D721Med (cell line): Measurements from ENCODE around the gene PPM1N.

Experiments
- DNase-seq: peaks from one replicate; pipeline ENCODE4 v3.0.0; 2011; ENCODE audit warnings: low spot score; ENCODE audit not compliant: insufficient read length
- FAIRE-seq: peaks from 2 replicates; lab custom pipeline; 2011; peaks lifted over from hg19 to GRCh38; lab: Jason Lieb, UNC
- TF ChIP-seq, protein P1 (sequence below): IDR thresholded peaks from 2 replicates; pipeline ENCODE4 v1.5.1; 2012; ENCODE audit warnings: mild to moderate bottlenecking, control low read depth; ENCODE audit not compliant: insufficient read depth; ENCODE audit errors: missing control alignments

Gene PPM1N

DNA sequence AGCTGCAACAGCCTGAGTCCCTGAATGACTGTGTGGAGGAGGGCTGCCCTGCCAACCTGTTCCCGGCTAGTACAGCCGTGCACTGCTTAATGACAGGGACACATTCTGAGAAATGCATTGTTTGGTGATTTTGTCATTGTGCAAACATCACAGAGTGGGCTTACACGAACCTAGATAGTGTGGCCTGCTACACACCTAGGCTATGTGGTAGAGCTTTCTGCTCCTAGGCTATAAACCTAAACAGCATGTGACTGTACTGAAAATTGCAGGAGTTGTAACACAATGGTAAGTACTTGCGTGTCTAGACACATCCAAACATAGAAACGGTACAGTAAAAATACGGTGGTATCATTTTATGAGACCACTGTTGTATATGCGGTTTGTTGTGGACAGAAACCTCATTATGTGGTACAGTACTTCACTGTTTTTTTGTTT lies 44.0 kb downstream of the PPM1N start:
- FAIRE-seq, result no peak
- DNase-seq, result no peak
- TF ChIP-seq, protein P1, sequence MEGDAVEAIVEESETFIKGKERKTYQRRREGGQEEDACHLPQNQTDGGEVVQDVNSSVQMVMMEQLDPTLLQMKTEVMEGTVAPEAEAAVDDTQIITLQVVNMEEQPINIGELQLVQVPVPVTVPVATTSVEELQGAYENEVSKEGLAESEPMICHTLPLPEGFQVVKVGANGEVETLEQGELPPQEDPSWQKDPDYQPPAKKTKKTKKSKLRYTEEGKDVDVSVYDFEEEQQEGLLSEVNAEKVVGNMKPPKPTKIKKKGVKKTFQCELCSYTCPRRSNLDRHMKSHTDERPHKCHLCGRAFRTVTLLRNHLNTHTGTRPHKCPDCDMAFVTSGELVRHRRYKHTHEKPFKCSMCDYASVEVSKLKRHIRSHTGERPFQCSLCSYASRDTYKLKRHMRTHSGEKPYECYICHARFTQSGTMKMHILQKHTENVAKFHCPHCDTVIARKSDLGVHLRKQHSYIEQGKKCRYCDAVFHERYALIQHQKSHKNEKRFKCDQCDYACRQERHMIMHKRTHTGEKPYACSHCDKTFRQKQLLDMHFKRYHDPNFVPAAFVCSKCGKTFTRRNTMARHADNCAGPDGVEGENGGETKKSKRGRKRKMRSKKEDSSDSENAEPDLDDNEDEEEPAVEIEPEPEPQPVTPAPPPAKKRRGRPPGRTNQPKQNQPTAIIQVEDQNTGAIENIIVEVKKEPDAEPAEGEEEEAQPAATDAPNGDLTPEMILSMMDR, result no peak

DNA sequence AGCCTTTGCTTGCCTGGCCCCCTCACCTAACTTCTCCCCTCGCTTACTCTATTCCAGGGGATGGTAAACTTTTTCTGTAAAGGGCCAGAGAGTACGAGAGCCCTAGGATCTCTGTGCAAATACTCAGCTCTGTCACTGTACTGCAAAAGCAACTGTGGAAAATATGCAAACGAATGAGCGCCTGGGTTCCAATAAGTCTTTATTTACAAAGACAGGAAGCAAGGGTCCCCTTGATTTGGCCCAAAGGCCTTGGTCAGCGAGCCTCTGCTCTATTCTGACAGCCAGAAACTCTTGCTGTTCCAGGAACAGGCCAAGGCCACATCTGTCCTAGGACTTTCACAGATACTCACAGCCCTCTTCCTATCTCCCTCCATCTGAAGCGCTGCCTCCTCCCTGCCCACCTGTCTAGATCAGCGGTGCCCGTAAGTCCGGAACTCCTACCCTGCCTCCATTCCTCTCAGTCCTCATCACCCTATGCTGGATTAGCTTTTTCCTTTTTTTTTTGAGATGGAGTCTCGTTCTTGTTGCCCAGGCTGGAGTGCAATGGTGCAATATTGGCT lies 49.0 kb downstream of the PPM1N start:
- FAIRE-seq (no peak), DNase-seq (no peak)
- TF ChIP-seq, protein P1, result no peak

DNA sequence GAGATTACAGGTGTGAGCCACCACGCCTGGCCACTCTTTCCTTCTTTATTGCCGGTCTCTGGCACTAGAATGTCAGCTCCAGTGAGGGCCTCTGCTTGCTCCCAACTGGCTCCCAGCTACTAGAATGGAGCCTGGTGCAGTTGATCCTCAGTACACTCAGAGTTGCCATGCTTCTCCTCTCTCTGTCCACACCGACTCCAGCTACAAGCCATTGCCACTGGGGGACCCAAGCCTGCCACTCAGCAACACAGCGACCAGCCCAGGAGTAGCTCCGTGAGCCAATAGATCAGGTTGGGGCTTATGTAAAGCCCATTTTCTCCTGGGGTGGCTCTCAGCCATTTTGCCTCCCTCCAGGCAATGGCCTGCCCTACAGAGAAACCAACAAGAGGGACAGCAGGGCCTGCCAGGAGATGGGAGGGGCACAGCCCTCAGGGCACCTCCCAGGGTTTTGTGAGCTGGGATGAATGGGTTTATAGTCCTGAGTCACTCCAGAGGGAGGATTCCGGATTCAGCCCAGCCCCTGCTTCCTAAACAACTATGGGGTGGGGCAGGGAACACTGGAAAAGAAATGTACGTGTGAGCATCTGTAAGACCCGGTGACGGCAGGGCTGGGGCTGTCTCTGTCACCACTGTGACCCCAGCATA lies 49.8 kb downstream of the PPM1N start:
- DNase-seq (no peak), FAIRE-seq (no peak)
- TF ChIP-seq, protein P1, result no peak
